ENCODE measurements around the gene DOK5.

The DOK5 gene

DNA sequence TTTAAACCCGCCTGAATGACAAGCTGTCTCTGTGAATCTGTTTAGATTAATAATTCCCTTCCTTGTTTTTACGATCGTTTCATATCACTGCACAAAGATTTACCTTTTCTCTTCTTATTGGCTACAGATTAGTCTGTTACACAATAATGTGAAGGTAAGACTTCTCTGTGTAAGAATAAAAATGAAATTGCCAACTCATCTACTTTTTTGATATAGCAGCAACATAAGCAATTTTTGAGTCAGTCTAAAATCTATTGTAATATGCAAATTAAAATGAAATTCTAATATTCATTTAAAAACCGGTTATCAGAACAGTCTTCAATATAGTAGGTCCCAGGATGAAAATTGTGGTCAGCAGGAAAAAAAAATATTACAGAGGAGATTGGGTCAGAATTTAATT is 155.2 kb downstream of the DOK5 start:
- H3K27me3 ChIP-seq (replicated peaks; ENCODE audit: control insufficient read depth, insufficient read depth, low read length), result no peaks in the 10 kb centered on the region
- no peak for DNase-seq (ENCODE audit: extremely low read depth, insufficient read length)

GRCh38 chr20:54631059-54631458 is 155.7 kb downstream of the DOK5 start:
- DNase-seq (ENCODE audit: extremely low read depth, insufficient read length), result no peak
- no peak for TF ChIP-seq CTCF (IDR thresholded peaks at IDR 0.05; ENCODE audit: insufficient read depth, low read length, poor library complexity, severe bottlenecking)
- Histone ChIP-seq H3K4me3 (replicated peaks; ENCODE audit: low read depth, low read length) (no peak overlapping the region), H3K36me3 (ENCODE audit: control insufficient read depth, insufficient read depth, low read length) (no peaks in the 10 kb centered on the region), H3K27me3 (replicated peaks; ENCODE audit: control insufficient read depth, insufficient read depth, low read length) (no peaks in the 10 kb centered on the region)

More for the DNA sequence above, 155.2 kb downstream of the DOK5 start:
- no peaks in the 10 kb centered on the region for H3K36me3 ChIP-seq (ENCODE audit: control insufficient read depth, insufficient read depth, low read length)
- no peak for TF ChIP-seq CTCF (IDR thresholded peaks at IDR 0.05; ENCODE audit: insufficient read depth, low read length, poor library complexity, severe bottlenecking)
- H3K4me3 ChIP-seq (replicated peaks; ENCODE audit: low read depth, low read length), result no peak overlapping the region

DNA sequence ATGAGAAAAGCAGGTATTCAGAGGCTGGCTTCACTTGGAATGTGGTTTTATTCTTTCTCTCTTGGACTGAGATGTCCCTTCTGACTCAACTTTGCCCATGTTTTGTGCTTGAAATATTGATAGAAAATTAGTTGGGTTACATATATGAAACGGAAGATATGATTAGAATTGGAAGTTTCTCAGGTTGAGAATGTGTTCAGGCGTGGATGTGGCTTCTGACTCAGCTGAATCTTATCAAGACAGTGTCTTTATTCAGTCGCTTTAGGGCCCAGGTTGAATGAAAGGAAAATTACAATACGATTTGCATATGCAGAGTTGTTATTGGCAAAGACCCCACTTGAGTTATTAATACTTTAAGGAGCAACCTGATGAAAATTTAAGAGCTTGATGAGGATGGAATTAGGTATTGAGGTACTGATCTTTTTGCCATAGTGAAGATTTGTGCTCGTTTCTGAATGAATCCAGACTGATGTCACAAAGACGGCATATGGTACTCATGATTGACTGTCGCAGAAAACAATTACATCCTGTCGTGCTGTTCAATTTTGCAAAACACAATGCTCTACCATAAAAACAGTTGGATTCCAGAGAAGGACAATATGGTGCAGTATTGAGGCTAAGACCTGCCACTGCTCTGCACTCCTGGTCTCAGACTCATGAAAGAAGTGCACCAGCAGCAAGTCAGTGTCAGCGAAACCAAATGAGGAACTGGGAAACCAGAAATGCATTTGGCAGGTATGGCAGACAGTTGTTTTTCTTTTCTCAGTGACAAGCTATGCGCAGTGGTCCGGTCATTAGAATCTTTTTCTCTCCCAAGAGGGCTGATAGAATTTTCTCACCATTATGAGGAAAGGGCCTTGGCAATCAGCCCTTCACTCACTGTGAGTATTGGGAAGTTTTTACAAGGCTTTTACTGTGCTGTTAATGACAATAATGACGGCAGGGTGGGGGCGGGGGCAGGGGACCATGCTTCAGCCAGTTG is 158.3 kb downstream of the DOK5 start:
- no peak for TF ChIP-seq CTCF (IDR thresholded peaks at IDR 0.05; ENCODE audit: insufficient read depth, low read length, poor library complexity, severe bottlenecking)
- peak; percentile 62 for DNase-seq (ENCODE audit: extremely low read depth, insufficient read length)
- Histone ChIP-seq H3K27me3 (replicated peaks; ENCODE audit: control insufficient read depth, insufficient read depth, low read length) (no peaks in the 10 kb centered on the region), H3K36me3 (ENCODE audit: control insufficient read depth, insufficient read depth, low read length) (no peaks in the 10 kb centered on the region), H3K4me3 (replicated peaks; ENCODE audit: low read depth, low read length) (no peak overlapping the region)

DNA sequence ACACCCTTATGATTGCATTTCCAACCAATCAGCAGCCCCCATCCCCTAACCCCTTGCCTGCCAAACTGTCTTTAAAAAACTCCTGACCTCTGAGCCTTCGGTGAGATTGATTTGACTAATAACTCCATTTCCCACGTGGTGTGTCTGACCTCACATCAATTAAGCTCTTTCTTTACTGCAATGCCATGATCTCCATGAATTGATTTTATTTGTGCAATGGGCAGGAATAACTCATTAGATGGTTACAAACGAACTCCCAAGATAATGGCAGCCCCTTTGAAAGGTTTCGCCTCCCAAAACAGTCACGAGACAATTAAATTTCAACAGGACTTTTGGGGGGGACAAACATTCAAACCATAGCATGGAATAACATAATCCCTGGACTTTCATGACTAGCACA is 161.2 kb downstream of the DOK5 start:
- no peak for TF ChIP-seq CTCF (IDR thresholded peaks at IDR 0.05; ENCODE audit: insufficient read depth, low read length, poor library complexity, severe bottlenecking)
- no peak for DNase-seq (ENCODE audit: extremely low read depth, insufficient read length)
- no peaks in the 10 kb centered on the region for H3K36me3 ChIP-seq (ENCODE audit: control insufficient read depth, insufficient read depth, low read length)
- H3K27me3 ChIP-seq (replicated peaks; ENCODE audit: control insufficient read depth, insufficient read depth, low read length), result no peaks in the 10 kb centered on the region; the same call in 1 of the 2 replicates
- H3K4me3 ChIP-seq (replicated peaks; ENCODE audit: low read depth, low read length), result no peak overlapping the region

DNA sequence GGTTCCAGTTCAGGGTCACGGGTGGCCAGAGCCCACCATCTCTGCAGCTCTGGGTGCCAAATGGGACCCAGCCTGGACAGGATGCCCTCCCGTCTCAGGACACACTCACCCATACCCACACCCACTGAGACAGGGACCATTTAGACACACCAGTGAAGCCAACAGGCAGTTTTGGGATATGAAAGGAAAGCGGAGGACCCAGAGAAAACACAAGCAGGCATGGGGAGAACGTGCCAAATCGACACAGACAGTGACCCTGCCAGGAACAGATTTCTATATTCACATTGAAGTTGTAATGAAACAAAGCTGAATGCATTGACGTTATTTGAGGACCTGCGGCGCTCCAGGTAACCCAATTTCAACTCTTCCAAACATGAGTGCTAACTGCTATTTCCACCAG is 164.5 kb downstream of the DOK5 start:
- H3K36me3 ChIP-seq (ENCODE audit: control insufficient read depth, insufficient read depth, low read length), result no peaks in the 10 kb centered on the region
- TF ChIP-seq CTCF (IDR thresholded peaks at IDR 0.05; ENCODE audit: insufficient read depth, low read length, poor library complexity, severe bottlenecking), result no peak
- no peaks in the 10 kb centered on the region; the same call in 1 of the 2 replicates for H3K27me3 ChIP-seq (replicated peaks; ENCODE audit: control insufficient read depth, insufficient read depth, low read length)
- H3K4me3 ChIP-seq (replicated peaks; ENCODE audit: low read depth, low read length), result no peak overlapping the region
- no peak for DNase-seq (ENCODE audit: extremely low read depth, insufficient read length)
